Heart left ventricle (tissue), 16 donors: ENCODE data around the gene MARK3. TPM values are rescaled to one million over a fixed set of nuclear protein-coding genes. Genes with fewer than 3 reads are reported as not detected.

ENCODE experiments used
- ATAC-seq, 4 donors: fragments of 200-7000 bp; cut with Tn5 transposase; one replicate each; pipeline ENCODE4 v1.9.1; 2020 to 2022; ENCODE audit warnings: moderate library complexity in 4 of 4, mild to moderate bottlenecking in 3 of 4, moderate number of reproducible peaks in 1 of 4
- DNase-seq, 5 donors: peaks; one replicate each; pipeline ENCODE4 v3.0.0-alpha.2; 2020
- H3K27ac ChIP-seq, 12 donors: fragments of 200-600 bp; sonication (generic) in 4 of 12; one replicate each; pipeline versions ENCODE4 v1.5.0 to v1.8.0; 2016 to 2022; ENCODE audit warnings: mild to moderate bottlenecking in 2 of 12
- H3K27me3 ChIP-seq, 9 donors: fragments of 200-600 bp; sonication (generic) in 2 of 9; one replicate each; pipeline versions ENCODE4 v1.5.1 to v1.8.0; 2016 to 2022; ENCODE audit warnings: mild to moderate bottlenecking in 3 of 9
- H3K36me3 ChIP-seq, 9 donors: fragments of 200-600 bp; sonication (generic) in 2 of 9; one replicate each; pipeline versions ENCODE4 v1.5.0 to v1.8.0; 2018 to 2022; ENCODE audit warnings: mild to moderate bottlenecking in 2 of 9
- H3K4me1 ChIP-seq, 12 donors: fragments of 200-600 bp; sonication (generic) in 4 of 12; one replicate each; pipeline versions ENCODE4 v1.5.0 to v1.8.0; 2016 to 2022; ENCODE audit warnings: mild to moderate bottlenecking in 3 of 12
- H3K4me3 ChIP-seq, 12 donors: fragments of 200-600 bp; sonication (generic) in 4 of 12; one replicate each; pipeline versions ENCODE4 v1.5.0 to v1.8.0; 2017 to 2022; ENCODE audit warnings: mild to moderate bottlenecking in 9 of 12, moderate library complexity in 4 of 12
- H3K9me3 ChIP-seq, 12 donors: fragments of 200-600 bp; sonication (generic) in 4 of 12; one replicate each; pipeline versions ENCODE4 v1.5.0 to v1.8.0; 2016 to 2022; ENCODE audit warnings: mild to moderate bottlenecking in 1 of 12
- POLR2A ChIP-seq, 2 donors: fragments of 450-650 bp; IDR thresholded peaks; one replicate each; pipeline ENCODE4 v1.6.1; 2017; ENCODE audit warnings: antibody characterized with exemption in 2 of 2, mild to moderate bottlenecking in 2 of 2, moderate library complexity in 2 of 2
- WGBS, 4 donors: extraction: QIAGEN DNeasy Blood & Tissue Kit in 2 of 4; methylation state at CpG; one replicate each; pipeline versions ENCODE4 v1.1.5 to v1.1.7; 2013 to 2018; 5-methylcytosine and 5-hydroxymethylcytosine counted together
- intact Hi-C, 10 donors: fragments of 100-400 bp; cut with DNase I; formaldehyde crosslinking; loops; one replicate each; pipeline versions ENCODE4 v1.11.1 to v1.14.2; 2022
- polyA plus RNA-seq, 2 donors: library from polyadenylated mRNA; stranded (reverse); fragments of 200-250 nt; gene quantifications; one replicate each; pipeline ENCODE4 v1.2.3, GENCODE V29; 2013
- total RNA-seq, 9 donors: library from RNA; depleted of rRNA in 2 of 9; stranded (reverse); fragments of >200 nt in 2 of 9; fragmentation: NEBNext Ultra II Directional in 3 of 9; extraction: Animal tissue kit (Norgen Biotek cat#: 25700) in 3 of 9; gene quantifications; one replicate each; pipeline versions ENCODE4 v1.1.0 to v1.2.4, GENCODE V29; 2016 to 2023
- TF ChIP-seq, protein P1 (sequence below), 12 donors: fragments of 200-600 bp; sonication (generic) in 4 of 12; IDR thresholded peaks; one replicate each; pipeline versions ENCODE4 v1.5.0 to v1.8.0; 2018 to 2022; ENCODE audit warnings: antibody characterized with exemption in 12 of 12, mild to moderate bottlenecking in 5 of 12
- donor health status: ischemic (EF 13 %, LVEDD 7.1; RV severe dilation, severe dysfunction).
- donor health status: healthy with polysubstance abuse.
- donor health status: DM: no; HTN: yes; CAD: no.
- donor health status: DM: no; HTN: no; CAD: no.
- donor health status: ischemic (EF 25% LVEDD 6.9; RV normal size, moderate dysfunction).
- donor health status: ischemic (EF 25% LVEDD 5.7; RV mildly dilated, moderate dysfunction).
- donor health status: healthy.
- donor health status: DM: yes; HTN: yes; CAD: no.
- donor health status: ischemic (EF 35%, LVEDD 5.7; RV mildly dilated, moderate dysfunction).
- donor health status: nonischemic (EF 11% LVEDD 7.7; RV severe dilation, severe dysfunction).
- donor health status: DM: yes; HTN: yes; CAD: no.
- donor health status: PGD.
- donor health status: ischemic (EF 29% LVEDD 5.4; RV normal size, mild dysfunction).
- donor health status: nonischemic (EF 23%, LVEDD 6.1; RV moderate dilation, normal function).

Gene MARK3
- total and polyA plus RNA-seq, 11 donors: 54.0 to 156 (median 111) TPM

DNA sequence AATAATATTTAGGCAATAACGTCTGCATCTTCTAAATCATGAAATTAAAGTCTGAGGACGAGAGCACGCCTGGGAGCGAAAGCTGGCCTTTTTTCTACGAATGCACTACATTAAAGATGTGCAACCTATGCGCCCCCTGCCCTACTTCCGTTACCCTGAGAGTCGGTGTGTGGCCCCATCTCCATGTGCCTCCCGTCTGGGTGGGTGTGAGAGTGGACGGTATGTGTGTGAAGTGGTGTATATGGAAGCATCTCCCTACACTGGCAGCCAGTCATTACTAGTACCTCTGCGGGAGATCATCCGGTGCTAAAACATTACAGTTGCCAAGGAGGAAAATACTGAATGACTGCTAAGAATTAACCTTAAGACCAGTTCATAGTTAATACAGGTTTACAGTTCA is 118.1 kb downstream of the MARK3 start:
- Histone ChIP-seq H3K4me1 (peaks cover 0 to 15% (median 9%) of the 10 kb centered on the region in 12 donors), H3K4me3 (no peak overlapping the region), H3K27me3 (no peaks in the 10 kb centered on the region), H3K9me3 (no peaks in the 10 kb centered on the region), H3K36me3 (peaks cover 2 to 92% (median 80%) of the 10 kb centered on the region in 9 donors), H3K27ac (no peak overlapping the region)
- peak in 1 of 5 donors; percentile 18 for DNase-seq
- no peak for ATAC-seq
- TF ChIP-seq, protein P1, sequence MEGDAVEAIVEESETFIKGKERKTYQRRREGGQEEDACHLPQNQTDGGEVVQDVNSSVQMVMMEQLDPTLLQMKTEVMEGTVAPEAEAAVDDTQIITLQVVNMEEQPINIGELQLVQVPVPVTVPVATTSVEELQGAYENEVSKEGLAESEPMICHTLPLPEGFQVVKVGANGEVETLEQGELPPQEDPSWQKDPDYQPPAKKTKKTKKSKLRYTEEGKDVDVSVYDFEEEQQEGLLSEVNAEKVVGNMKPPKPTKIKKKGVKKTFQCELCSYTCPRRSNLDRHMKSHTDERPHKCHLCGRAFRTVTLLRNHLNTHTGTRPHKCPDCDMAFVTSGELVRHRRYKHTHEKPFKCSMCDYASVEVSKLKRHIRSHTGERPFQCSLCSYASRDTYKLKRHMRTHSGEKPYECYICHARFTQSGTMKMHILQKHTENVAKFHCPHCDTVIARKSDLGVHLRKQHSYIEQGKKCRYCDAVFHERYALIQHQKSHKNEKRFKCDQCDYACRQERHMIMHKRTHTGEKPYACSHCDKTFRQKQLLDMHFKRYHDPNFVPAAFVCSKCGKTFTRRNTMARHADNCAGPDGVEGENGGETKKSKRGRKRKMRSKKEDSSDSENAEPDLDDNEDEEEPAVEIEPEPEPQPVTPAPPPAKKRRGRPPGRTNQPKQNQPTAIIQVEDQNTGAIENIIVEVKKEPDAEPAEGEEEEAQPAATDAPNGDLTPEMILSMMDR (IDR thresholded peaks at IDR 0.05): no peak
- no peak for TF ChIP-seq POLR2A (IDR thresholded peaks at IDR 0.05)
- WGBS, 4 donors: 94 to 95% (median 94%) methylated on average over 12 of the region's 12 CpGs
- intact Hi-C loops: loop anchor here in 5 of 10 donors (5.0 kb wide), 1 partner anchor 44 kb away; no protein-coding TSS in a partner anchor

DNA sequence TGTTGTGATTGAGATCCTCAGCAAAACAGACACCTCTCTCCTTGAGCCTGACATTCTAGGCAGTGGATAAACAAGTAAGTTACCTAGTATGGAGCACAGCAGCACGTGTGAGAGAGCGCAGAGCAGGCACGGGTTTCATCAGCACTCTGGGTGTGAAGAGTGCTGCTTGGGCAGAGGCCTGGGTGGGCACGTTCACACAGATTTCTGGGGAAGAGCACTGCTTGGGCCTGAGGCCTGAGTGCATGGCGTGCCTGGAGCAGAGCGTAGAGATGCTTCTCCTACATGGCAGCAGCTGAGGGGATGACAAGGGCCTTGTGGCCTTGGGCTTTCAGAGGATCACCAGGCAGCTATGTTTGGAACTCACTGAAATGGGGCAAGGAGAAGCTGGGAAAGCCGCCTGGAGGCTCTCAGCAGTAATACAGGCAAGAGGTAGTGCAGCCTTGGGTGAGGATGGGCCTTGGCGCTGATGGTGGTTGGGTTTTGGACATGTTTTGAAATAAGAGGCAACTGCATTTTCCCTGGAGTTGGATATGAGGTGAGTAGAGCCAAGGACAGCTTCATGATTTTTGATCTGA is 119.9 kb downstream of the MARK3 start:
- Histone ChIP-seq H3K27me3 (no peaks in the 10 kb centered on the region), H3K9me3 (no peaks in the 10 kb centered on the region), H3K4me1 (peaks cover 0 to 11% (median 6%) of the 10 kb centered on the region in 12 donors), H3K4me3 (no peak overlapping the region), H3K27ac (no peak overlapping the region), H3K36me3 (peaks cover 2 to 92% (median 80%) of the 10 kb centered on the region in 9 donors)
- ATAC-seq (no peak), DNase-seq (no peak)
- intact Hi-C loops: loop anchor here in 5 of 10 donors (5.0 kb wide), 1 partner anchor 42 kb away; no protein-coding TSS in a partner anchor
- 77 to 80% (median 79%) methylated on average over 8 of the region's 8 CpGs for WGBS, 4 donors
- no peak for TF ChIP-seq POLR2A (IDR thresholded peaks at IDR 0.05)
- TF ChIP-seq, protein P1 (IDR thresholded peaks at IDR 0.05): no peak

DNA sequence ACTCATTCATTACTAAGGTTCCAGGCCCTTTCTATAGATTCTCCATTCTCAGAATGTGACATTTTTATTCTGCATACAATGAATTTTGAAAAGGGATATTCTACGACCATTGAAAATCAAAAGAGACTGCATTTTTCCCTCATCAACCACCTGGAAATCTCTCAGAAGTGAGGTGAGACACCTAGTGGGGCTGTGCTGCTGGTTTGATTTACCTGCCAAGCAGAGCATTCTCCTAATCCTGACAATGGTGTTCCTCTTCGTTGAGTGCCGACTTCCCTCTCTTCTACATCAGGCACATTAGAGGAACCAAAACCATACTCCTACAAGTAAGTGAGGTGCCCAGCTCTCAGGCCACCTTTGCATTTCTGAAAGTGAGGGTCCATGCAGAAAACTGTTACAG is 122.5 kb downstream of the MARK3 start:
- TF ChIP-seq, protein P1 (IDR thresholded peaks at IDR 0.05): no peak
- no peak for TF ChIP-seq POLR2A (IDR thresholded peaks at IDR 0.05)
- WGBS, 4 donors: 79 to 86% (median 82%) methylated on average over 3 of the region's 3 CpGs
- H3K9me3 ChIP-seq: no peaks in the 10 kb centered on the region
- DNase-seq: no peak
- H3K27ac ChIP-seq: no peak overlapping the region
- no peak for ATAC-seq
- H3K4me1 ChIP-seq: peaks cover 0 to 12% (median 4%) of the 10 kb centered on the region in 12 donors
- no peak overlapping the region for H3K4me3 ChIP-seq
- peaks cover 2 to 84% (median 72%) of the 10 kb centered on the region in 9 donors for H3K36me3 ChIP-seq
- no peaks in the 10 kb centered on the region for H3K27me3 ChIP-seq
- intact Hi-C loops: no loop called here

DNA sequence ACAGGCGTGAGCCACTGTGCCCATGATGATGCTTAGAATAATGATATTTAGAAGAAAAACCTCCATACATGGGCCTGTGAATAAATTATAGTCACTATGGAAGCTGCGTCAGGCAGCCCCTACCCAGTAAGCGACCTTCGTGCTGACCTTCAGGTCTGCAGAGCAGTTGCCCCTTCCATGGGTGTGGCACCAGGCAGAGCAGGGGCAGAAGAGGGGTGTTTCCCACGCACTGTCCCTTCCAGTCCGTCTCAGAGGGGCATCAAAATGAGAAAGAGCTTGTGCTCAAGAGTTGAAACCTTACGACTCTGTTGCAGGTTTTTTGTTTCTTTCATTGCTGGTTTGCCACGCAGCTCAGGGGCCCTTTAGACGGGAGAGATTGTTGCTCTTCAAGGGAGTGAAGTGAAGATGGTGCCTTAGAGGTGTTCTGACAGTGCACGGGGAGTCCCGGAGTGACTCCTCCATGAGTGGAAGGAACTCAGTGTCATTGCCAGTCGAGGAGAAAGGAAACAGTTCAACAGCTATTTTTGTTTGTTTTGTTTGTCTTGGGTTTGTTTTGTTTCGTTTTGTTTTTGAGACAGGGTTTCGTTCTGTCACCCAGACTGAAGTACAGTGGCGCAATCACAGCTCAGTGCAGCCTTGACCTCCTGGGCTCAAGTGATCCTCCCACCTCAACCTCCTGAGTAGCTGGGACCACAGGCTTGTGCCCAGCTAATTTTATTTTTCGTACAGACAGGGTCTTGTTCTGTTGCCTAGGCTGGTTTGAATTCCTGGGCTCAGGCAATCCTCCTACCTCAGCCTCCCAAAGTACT is 123.5 kb downstream of the MARK3 start:
- no peaks in the 10 kb centered on the region for H3K9me3 ChIP-seq
- TF ChIP-seq, protein P1 (IDR thresholded peaks at IDR 0.05): no peak
- no peak for TF ChIP-seq POLR2A (IDR thresholded peaks at IDR 0.05)
- peaks cover 0 to 78% (median 62%) of the 10 kb centered on the region in 9 donors for H3K36me3 ChIP-seq
- no peak overlapping the region for H3K27ac ChIP-seq
- no peaks in the 10 kb centered on the region for H3K27me3 ChIP-seq
- peaks cover 0 to 21% (median 9%) of the 10 kb centered on the region in 12 donors for H3K4me1 ChIP-seq
- WGBS, 4 donors: 81 to 87% (median 86%) methylated on average over 16 of the region's 16 CpGs
- no peak for DNase-seq
- ATAC-seq: no peak
- H3K4me3 ChIP-seq: no peak overlapping the region
- intact Hi-C loops: no loop called here
